H1 (cell line): Measurements from ENCODE around the gene WDR5. TPM values are rescaled to one million over a fixed set of nuclear protein-coding genes. Genes with fewer than 3 reads are reported as not detected.

Experiments used
- E2F6 ChIP-seq: IDR thresholded peaks from 2 replicates; pipeline ENCODE4 v1.6.1; 2012; ENCODE audit warnings: inconsistent platforms
- HDAC6 ChIP-seq: IDR thresholded peaks from one replicate; pipeline ENCODE4 v1.7.1; 2012; ENCODE audit warnings: low read depth, mild to moderate bottlenecking, inconsistent platforms, low read length, moderate library complexity
- PHF8 ChIP-seq: fragments of 200-600 bp; sonication (generic); conservative IDR thresholded peaks from 2 replicates; pipeline ENCODE4 v1.7.1; 2012; ENCODE audit warnings: low read depth, mild to moderate bottlenecking, inconsistent platforms, low read length, moderate library complexity
- RNF2 ChIP-seq: fragments of 200-900, 300-1000 bp; sonication (generic); IDR thresholded peaks from 2 replicates; pipeline ENCODE4 v1.7.1; 2016; ENCODE audit warnings: borderline replicate concordance, low read depth, mild to moderate bottlenecking, antibody characterized with exemption, low read length; ENCODE audit not compliant: poor library complexity, severe bottlenecking; ENCODE audit errors: missing control alignments
- polyA plus RNA-seq, 7 experiments: library from polyadenylated mRNA; depleted of rRNA in 3 of 7; stranded (reverse) in 5 of 7; unstranded in 2 of 7; fragments of >200 nt in 5 of 7; fragments of 200-250 nt in 2 of 7; gene quantifications; 1 replicate in 5 of 7; 2 replicates in 1 of 7; 4 replicates in 1 of 7; pipeline versions ENCODE4 v1.2.1 to v1.2.3, GENCODE V29; 2011 to 2013; ENCODE audit warnings: missing spikeins in 2 of 7, mixed read lengths in 2 of 7
- total RNA-seq: library from RNA; stranded (reverse); fragmentation: NEBNext Ultra II Directional; extraction: Animal tissue kit (Norgen Biotek cat#: 25700); gene quantifications from 2 replicates; pipeline ENCODE4 v1.2.1, GENCODE V29; 2021
- TF ChIP-seq, protein P1 (sequence below): fragments of 300-600 bp; sonication (generic); IDR thresholded peaks from 2 replicates; pipeline ENCODE4 v1.7.1; 2012; ENCODE audit warnings: low read length, moderate library complexity, mild to moderate bottlenecking, inconsistent platforms; ENCODE audit not compliant: insufficient replicate concordance

Gene WDR5
- total and polyA plus RNA-seq, 2 of the 8 experiments (the other 6 are each of a cell fraction or from before 2014, with no cell fraction given), result 38.4 to 68.1 TPM

DNA sequence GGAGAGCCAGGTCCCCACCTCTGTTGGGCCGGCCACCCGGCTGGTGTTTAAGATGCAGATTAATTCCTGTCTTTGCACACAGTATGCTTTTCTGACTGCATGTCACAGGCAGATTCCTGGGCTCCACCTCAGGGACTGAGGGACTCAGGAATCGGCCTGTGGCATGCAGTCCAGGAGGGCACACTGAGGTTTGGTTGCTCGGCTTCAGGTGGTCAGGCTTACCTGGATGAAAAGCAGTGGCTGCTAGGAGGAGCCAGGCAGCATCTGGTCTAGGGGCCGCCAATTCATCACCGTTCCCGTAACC lies 1.1 kb downstream of the WDR5 start (continued):
- TF ChIP-seq, protein P1, sequence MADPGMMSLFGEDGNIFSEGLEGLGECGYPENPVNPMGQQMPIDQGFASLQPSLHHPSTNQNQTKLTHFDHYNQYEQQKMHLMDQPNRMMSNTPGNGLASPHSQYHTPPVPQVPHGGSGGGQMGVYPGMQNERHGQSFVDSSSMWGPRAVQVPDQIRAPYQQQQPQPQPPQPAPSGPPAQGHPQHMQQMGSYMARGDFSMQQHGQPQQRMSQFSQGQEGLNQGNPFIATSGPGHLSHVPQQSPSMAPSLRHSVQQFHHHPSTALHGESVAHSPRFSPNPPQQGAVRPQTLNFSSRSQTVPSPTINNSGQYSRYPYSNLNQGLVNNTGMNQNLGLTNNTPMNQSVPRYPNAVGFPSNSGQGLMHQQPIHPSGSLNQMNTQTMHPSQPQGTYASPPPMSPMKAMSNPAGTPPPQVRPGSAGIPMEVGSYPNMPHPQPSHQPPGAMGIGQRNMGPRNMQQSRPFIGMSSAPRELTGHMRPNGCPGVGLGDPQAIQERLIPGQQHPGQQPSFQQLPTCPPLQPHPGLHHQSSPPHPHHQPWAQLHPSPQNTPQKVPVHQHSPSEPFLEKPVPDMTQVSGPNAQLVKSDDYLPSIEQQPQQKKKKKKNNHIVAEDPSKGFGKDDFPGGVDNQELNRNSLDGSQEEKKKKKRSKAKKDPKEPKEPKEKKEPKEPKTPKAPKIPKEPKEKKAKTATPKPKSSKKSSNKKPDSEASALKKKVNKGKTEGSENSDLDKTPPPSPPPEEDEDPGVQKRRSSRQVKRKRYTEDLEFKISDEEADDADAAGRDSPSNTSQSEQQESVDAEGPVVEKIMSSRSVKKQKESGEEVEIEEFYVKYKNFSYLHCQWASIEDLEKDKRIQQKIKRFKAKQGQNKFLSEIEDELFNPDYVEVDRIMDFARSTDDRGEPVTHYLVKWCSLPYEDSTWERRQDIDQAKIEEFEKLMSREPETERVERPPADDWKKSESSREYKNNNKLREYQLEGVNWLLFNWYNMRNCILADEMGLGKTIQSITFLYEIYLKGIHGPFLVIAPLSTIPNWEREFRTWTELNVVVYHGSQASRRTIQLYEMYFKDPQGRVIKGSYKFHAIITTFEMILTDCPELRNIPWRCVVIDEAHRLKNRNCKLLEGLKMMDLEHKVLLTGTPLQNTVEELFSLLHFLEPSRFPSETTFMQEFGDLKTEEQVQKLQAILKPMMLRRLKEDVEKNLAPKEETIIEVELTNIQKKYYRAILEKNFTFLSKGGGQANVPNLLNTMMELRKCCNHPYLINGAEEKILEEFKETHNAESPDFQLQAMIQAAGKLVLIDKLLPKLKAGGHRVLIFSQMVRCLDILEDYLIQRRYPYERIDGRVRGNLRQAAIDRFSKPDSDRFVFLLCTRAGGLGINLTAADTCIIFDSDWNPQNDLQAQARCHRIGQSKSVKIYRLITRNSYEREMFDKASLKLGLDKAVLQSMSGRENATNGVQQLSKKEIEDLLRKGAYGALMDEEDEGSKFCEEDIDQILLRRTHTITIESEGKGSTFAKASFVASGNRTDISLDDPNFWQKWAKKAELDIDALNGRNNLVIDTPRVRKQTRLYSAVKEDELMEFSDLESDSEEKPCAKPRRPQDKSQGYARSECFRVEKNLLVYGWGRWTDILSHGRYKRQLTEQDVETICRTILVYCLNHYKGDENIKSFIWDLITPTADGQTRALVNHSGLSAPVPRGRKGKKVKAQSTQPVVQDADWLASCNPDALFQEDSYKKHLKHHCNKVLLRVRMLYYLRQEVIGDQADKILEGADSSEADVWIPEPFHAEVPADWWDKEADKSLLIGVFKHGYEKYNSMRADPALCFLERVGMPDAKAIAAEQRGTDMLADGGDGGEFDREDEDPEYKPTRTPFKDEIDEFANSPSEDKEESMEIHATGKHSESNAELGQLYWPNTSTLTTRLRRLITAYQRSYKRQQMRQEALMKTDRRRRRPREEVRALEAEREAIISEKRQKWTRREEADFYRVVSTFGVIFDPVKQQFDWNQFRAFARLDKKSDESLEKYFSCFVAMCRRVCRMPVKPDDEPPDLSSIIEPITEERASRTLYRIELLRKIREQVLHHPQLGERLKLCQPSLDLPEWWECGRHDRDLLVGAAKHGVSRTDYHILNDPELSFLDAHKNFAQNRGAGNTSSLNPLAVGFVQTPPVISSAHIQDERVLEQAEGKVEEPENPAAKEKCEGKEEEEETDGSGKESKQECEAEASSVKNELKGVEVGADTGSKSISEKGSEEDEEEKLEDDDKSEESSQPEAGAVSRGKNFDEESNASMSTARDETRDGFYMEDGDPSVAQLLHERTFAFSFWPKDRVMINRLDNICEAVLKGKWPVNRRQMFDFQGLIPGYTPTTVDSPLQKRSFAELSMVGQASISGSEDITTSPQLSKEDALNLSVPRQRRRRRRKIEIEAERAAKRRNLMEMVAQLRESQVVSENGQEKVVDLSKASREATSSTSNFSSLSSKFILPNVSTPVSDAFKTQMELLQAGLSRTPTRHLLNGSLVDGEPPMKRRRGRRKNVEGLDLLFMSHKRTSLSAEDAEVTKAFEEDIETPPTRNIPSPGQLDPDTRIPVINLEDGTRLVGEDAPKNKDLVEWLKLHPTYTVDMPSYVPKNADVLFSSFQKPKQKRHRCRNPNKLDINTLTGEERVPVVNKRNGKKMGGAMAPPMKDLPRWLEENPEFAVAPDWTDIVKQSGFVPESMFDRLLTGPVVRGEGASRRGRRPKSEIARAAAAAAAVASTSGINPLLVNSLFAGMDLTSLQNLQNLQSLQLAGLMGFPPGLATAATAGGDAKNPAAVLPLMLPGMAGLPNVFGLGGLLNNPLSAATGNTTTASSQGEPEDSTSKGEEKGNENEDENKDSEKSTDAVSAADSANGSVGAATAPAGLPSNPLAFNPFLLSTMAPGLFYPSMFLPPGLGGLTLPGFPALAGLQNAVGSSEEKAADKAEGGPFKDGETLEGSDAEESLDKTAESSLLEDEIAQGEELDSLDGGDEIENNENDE, result no peak
- TF ChIP-seq HDAC6 (no peak), PHF8 (no peak), E2F6 (no peak), RNF2 (no peak)
